HepG2 (cell line): ENCODE results near the gene ACAD11. TPM values are rescaled to one million over a fixed set of nuclear protein-coding genes. Genes with fewer than 3 reads are reported as not detected.

Source experiments
- TFAP4 ChIP-seq: sonication (generic); IDR thresholded peaks from 2 replicates; pipeline ENCODE4 v1.6.1; 2016; ENCODE audit warnings: low read depth, borderline replicate concordance
- ZNF407 ChIP-seq: sonication (generic); formaldehyde crosslinking; IDR thresholded peaks from one replicate; pipeline ENCODE4 v1.5.1; 2020; ENCODE audit warnings: mild to moderate bottlenecking, missing genetic modification reagents; ENCODE audit errors: not compliant biosample characterization
- polyA plus RNA-seq, 8 experiments: library from polyadenylated mRNA; depleted of rRNA in 3 of 8; stranded (reverse) in 7 of 8; unstranded in 1 of 8; fragments of >200 nt; fragmentation: Illumina TruSeq in 4 of 8; extraction: Trizol in 4 of 8; gene quantifications; 2 replicates each; pipeline versions ENCODE4 v1.2.1 to v1.2.3, GENCODE V29; 2011 to 2016; ENCODE audit warnings: low read depth in 4 of 8, missing spikeins in 1 of 8, mixed read lengths in 1 of 8; ENCODE audit not compliant: insufficient read depth in 1 of 8
- total RNA-seq, 5 experiments: library from RNA; depleted of rRNA; stranded (reverse); fragments of >200 nt; fragmentation: Illumina TruSeq; extraction: Trizol; gene quantifications; 2 replicates each; pipeline ENCODE4 v1.2.3, GENCODE V29; 2016; ENCODE audit warnings: low read depth in 1 of 5

Gene ACAD11
- total and polyA plus RNA-seq, 2 of the 13 experiments (the other 11 are each of a cell fraction or from before 2014, with no cell fraction given), result 30.6 to 56.9 TPM

- TF ChIP-seq ZNF407 (CRISPR knock-in tag), result no peak
- TF ChIP-seq TFAP4, result no peak
- TF ChIP-seq, all 625 proteins: peak for 57
Observed at GRCh38 chr3:132657869-132658747, 1.5 kb downstream of the ACAD11 start (continued).
